Left ventricle myocardium inferior (tissue), 1 donor: Measurements from ENCODE around the gene FMN1. TPM values are rescaled to one million over a fixed set of nuclear protein-coding genes. Genes with fewer than 3 reads are reported as not detected.

Experiments used
- DNase-seq: peaks from one replicate; pipeline ENCODE4 v3.0.0-alpha.2; 2020
- H3K27ac ChIP-seq: fragments of 200-600 bp; replicated peaks from 2 replicates; pipeline ENCODE4 v1.8.0; 2021
- H3K27me3 ChIP-seq: fragments of 200-600 bp; 2 replicates; pipeline ENCODE4 v1.8.0; 2021; ENCODE audit warnings: low read depth
- H3K36me3 ChIP-seq: fragments of 200-600 bp; 2 replicates; pipeline ENCODE4 v1.8.0; 2021
- H3K4me1 ChIP-seq: fragments of 200-600 bp; 2 replicates; pipeline ENCODE4 v1.8.0; 2021
- H3K4me3 ChIP-seq: fragments of 200-600 bp; 2 replicates; pipeline ENCODE4 v1.8.0; 2021; ENCODE audit warnings: mild to moderate bottlenecking, moderate library complexity
- H3K9me3 ChIP-seq: fragments of 200-600 bp; replicated peaks from 2 replicates; pipeline ENCODE4 v1.8.0; 2021
- intact Hi-C: fragments of 100-400 bp; cut with micrococcal nuclease; formaldehyde crosslinking; loops from one replicate; pipeline ENCODE4 v1.11.0; 2022
- total RNA-seq: library from RNA; stranded (reverse); fragmentation: NEBNext Ultra II Directional; extraction: Animal tissue kit (Norgen Biotek cat#: 25700); gene quantifications from one replicate; pipeline ENCODE4 v1.2.1, GENCODE V29; 2021
- TF ChIP-seq, protein P1 (sequence below): fragments of 200-600 bp; IDR thresholded peaks from 2 replicates; pipeline ENCODE4 v1.8.0; 2021; ENCODE audit warnings: antibody characterized with exemption, mild to moderate bottlenecking, borderline replicate concordance
- donor health status: DM: no; HTN: yes; CAD: no; lungs with severe emphysema.

The FMN1 gene
- total RNA-seq, 1 donor from 2014 or later = 4.5 TPM

DNA sequence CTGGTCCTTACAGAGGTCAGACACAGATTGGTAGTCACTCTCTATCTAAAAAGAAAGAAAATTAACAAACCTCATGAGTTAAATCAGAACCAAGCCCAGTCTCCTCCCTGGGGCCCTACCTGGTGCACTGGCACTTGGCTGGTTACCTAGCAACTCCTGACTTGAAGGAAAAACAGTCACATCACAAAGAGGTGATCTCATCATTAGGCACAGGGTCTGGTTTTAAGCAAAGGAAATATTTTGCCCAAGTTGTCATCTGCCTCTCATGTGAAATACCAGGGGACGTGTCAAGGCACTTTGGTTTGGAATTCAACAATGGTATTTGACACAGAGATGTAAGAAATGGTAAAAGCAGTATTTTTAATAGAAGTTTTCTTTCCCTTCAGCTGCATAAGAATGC, 47.7 kb upstream of the FMN1 start:
- H3K36me3 ChIP-seq = no peaks in the 10 kb centered on the region
- no peak overlapping the region for H3K27ac ChIP-seq
- peaks cover 20% of the 10 kb centered on the region for H3K27me3 ChIP-seq
- TF ChIP-seq, protein P1, sequence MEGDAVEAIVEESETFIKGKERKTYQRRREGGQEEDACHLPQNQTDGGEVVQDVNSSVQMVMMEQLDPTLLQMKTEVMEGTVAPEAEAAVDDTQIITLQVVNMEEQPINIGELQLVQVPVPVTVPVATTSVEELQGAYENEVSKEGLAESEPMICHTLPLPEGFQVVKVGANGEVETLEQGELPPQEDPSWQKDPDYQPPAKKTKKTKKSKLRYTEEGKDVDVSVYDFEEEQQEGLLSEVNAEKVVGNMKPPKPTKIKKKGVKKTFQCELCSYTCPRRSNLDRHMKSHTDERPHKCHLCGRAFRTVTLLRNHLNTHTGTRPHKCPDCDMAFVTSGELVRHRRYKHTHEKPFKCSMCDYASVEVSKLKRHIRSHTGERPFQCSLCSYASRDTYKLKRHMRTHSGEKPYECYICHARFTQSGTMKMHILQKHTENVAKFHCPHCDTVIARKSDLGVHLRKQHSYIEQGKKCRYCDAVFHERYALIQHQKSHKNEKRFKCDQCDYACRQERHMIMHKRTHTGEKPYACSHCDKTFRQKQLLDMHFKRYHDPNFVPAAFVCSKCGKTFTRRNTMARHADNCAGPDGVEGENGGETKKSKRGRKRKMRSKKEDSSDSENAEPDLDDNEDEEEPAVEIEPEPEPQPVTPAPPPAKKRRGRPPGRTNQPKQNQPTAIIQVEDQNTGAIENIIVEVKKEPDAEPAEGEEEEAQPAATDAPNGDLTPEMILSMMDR = no peak
- no peaks in the 10 kb centered on the region for H3K4me1 ChIP-seq
- no peak for DNase-seq
- no peaks in the 10 kb centered on the region for H3K9me3 ChIP-seq
- H3K4me3 ChIP-seq = no peak overlapping the region
- intact Hi-C loops = no loop called here

DNA sequence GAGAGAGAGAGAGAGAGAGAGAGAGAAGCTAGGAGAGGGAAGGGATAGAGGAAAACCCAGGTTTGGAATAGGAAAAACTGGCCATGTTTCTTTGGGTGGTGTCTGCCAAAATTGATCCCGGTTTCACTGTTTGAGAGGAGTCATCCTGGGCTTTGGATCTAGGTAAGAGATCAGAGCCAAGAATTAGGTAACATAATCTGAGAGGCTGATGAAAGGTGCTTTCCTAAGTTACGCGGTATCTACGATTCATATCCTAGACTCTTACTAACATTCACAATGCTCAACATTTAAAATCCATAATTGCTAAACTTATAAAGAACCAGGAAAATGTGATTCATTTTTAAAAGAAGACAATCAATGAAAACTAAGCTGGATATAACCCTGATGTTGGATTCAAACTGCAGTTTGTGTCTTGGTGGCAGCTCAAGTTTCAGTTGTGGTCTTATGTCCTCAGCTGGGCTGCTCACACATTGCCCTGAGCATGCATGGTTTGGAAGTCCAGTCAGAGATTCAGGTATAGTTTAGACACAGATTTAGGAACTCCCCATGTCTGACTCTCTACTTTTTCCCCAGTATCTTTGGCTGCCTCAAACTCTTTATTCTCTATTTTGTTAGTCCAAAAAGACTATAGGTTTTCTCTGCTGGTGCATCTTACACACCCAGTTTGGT, 42.5 kb upstream of the FMN1 start:
- H3K4me1 ChIP-seq = no peaks in the 10 kb centered on the region
- peaks cover 41% of the 10 kb centered on the region for H3K27me3 ChIP-seq
- intact Hi-C loops = no loop called here
- H3K4me3 ChIP-seq = no peak overlapping the region
- H3K27ac ChIP-seq = no peak overlapping the region
- H3K9me3 ChIP-seq = no peaks in the 10 kb centered on the region
- DNase-seq = no peak
- H3K36me3 ChIP-seq = no peaks in the 10 kb centered on the region
- TF ChIP-seq, protein P1 = no peak

DNA sequence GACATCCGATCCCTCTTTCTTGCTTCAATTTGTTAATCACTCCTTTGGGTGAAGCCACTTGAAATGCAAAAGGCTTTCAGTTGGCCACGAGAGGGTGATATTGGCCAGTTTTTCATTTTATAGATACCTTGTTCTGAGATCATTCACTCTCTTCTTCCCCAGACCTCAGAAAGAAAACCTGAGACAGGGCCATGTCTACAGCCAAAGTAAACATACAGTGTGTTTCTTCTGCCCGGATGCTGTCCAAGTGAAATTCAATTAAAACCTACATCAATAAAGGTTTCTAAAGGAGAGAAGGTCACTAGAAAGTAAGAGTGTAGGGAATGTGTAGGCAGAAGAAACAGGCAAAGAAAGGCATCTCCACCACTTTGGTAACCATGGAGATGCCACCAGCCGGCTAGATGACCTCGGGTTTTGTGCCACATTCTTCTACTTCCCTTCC, 39.5 kb upstream of the FMN1 start:
- no peaks in the 10 kb centered on the region for H3K36me3 ChIP-seq
- DNase-seq = no peak
- H3K9me3 ChIP-seq = no peaks in the 10 kb centered on the region
- peaks cover 41% of the 10 kb centered on the region for H3K27me3 ChIP-seq
- H3K27ac ChIP-seq = no peak overlapping the region
- intact Hi-C loops = no loop called here
- no peaks in the 10 kb centered on the region for H3K4me1 ChIP-seq
- TF ChIP-seq, protein P1 = peak; percentile 50
- H3K4me3 ChIP-seq = no peak overlapping the region

DNA sequence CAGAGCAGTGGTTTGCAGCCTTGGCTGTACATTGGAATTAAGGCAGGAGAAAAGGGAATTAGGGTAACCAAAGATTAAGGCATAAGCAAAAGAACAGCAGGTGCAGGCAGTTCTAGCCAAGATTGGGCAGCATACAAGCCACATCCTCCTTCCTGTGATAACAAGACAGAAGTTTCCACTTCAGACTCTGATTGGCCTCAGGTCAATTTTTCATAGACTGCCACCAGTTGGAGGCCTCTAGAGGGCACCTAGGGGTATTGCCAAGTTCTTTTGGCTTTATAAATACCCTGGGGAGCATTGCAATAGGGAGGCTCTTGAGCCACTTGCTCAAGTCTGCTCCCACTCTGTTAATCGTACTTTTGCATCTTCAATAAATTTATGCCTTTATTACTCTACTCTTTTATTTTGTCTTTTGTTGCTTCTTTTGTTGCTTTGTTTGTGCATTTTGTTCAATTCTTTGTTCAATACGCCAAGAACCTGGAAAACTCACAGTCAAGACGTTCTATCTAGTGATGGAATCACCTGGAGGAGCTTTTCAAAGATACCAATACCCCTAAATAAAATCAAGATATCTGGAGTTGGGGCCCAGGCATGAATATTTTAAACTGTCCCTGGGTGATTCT, 32.2 kb upstream of the FMN1 start:
- H3K36me3 ChIP-seq = no peaks in the 10 kb centered on the region
- no peaks in the 10 kb centered on the region for H3K27me3 ChIP-seq
- no peak overlapping the region for H3K4me3 ChIP-seq
- TF ChIP-seq, protein P1 = peak; percentile 51
- no peaks in the 10 kb centered on the region for H3K9me3 ChIP-seq
- no peak overlapping the region for H3K27ac ChIP-seq
- intact Hi-C loops = no loop called here
- H3K4me1 ChIP-seq = peaks cover 5% of the 10 kb centered on the region
- no peak for DNase-seq

DNA sequence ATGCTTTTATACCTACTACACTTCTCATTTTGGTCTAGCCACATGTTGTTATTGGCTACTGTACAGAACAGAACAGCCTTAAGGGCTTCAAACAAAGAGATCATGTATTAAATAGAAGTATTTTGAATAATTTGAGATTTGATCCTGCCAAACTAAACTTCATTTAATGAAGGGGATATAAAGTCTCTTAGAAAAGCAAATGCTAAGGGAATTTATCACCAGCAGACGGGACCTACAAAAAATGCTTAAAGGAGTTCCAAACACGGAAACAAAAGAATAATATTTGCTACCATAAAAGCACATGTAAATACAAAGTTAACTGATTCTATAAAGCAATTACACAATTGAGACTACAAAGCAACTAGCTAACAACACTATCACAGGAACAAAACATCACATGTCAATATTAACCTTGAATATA, 23.6 kb upstream of the FMN1 start:
- Histone ChIP-seq H3K4me1 (no peaks in the 10 kb centered on the region), H3K27me3 (no peaks in the 10 kb centered on the region), H3K9me3 (no peaks in the 10 kb centered on the region), H3K36me3 (no peaks in the 10 kb centered on the region), H3K4me3 (no peak overlapping the region), H3K27ac (no peak overlapping the region)
- no peak for DNase-seq
- intact Hi-C loops = no loop called here
- TF ChIP-seq, protein P1 = no peak
